ENCODE results near the gene TCF3.
"Not testable (repeated sequence)": the region's sequence is repeated elsewhere in the genome, so short reads cannot be mapped to it uniquely, and the experiment has no call there.

The TCF3 gene

GRCh38 chr19:1652471-1653299 lies at the start of gene TCF3:
TSS of gene TCF3 (minus strand) at chr19:1652615. CDS start at chr19:1650248, 2,367 bp downstream.
- peak; percentile 94 for DNase-seq

GRCh38 chr19:1700733-1701663 lies 48.6 kb upstream of the TCF3 start:
- DNase-seq, result no peak

- no peak for DNase-seq
Measured at GRCh38 chr19:1699998-1700732, 47.8 kb upstream of the TCF3 start.

- DNase-seq, result no peak
Measured at GRCh38 chr19:1699386-1699785, 47.0 kb upstream of the TCF3 start.

- DNase-seq, result no peak
Measured at GRCh38 chr19:1698636-1699035, 46.2 kb upstream of the TCF3 start.

- DNase-seq, result not testable (repeated sequence)
Measured at GRCh38 chr19:1695481-1695880, 43.1 kb upstream of the TCF3 start.

- DNase-seq, result no peak
Measured at GRCh38 chr19:1691589-1692290, 39.3 kb upstream of the TCF3 start.

- no peak for DNase-seq
Measured at GRCh38 chr19:1690699-1691307, 38.4 kb upstream of the TCF3 start.

GRCh38 chr19:1685785-1686184 lies 33.4 kb upstream of the TCF3 start:
- not testable (repeated sequence) for DNase-seq

GRCh38 chr19:1685046-1685445 lies 32.6 kb upstream of the TCF3 start:
- DNase-seq, result no peak

GRCh38 chr19:1684573-1684912 lies 32.1 kb upstream of the TCF3 start:
- no peak for DNase-seq

GRCh38 chr19:1683869-1684572 lies 31.6 kb upstream of the TCF3 start:
- DNase-seq, result no peak

- DNase-seq, result no peak
Measured at GRCh38 chr19:1680976-1681375, 28.6 kb upstream of the TCF3 start.

GRCh38 chr19:1678073-1678472 lies 25.7 kb upstream of the TCF3 start:
- no peak for DNase-seq

GRCh38 chr19:1676351-1677266 lies 24.2 kb upstream of the TCF3 start:
- DNase-seq, result no peak

- DNase-seq, result no peak
Measured at GRCh38 chr19:1675633-1676350, 23.4 kb upstream of the TCF3 start.

GRCh38 chr19:1674293-1674679 lies 21.9 kb upstream of the TCF3 start:
- no peak for DNase-seq

GRCh38 chr19:1673645-1674292 lies 21.4 kb upstream of the TCF3 start:
- DNase-seq, result peak; percentile 4

Data from NCI-H1694 treated with DMSO at 0.1 percent for 48 hours (cell line).